NCI-H460 (cell line): ENCODE measurements around the gene MEF2A. TPM values are rescaled to one million over a fixed set of nuclear protein-coding genes. Genes with fewer than 3 reads are reported as not detected.
"Not testable (repeated sequence)": the region's sequence is repeated elsewhere in the genome, so short reads cannot be mapped to it uniquely, and the experiment has no call there.

Experiments
- DNase-seq: peaks from one replicate; pipeline ENCODE4 v3.0.0-alpha.2; 2016; ENCODE audit warnings: low read depth; ENCODE audit errors: extremely low read depth
- polyA plus RNA-seq: library from polyadenylated mRNA; depleted of rRNA; stranded (reverse); fragments of >200 nt; gene quantifications from 2 replicates; pipeline ENCODE4 v1.2.3, GENCODE V29; 2014; cell fraction: nucleus; rRNA removed
- total RNA-seq: library from RNA; depleted of rRNA; stranded (reverse); fragments of >200 nt; shearing (Covaris generic); gene quantifications from 2 replicates; pipeline ENCODE4 v1.2.3, GENCODE V29; 2014; rRNA removed

MEF2A gene
- 14.1 and 15.1 TPM in 2 replicates for total RNA-seq
- polyA plus RNA-seq: 15.3 and 19.3 TPM in 2 replicates

- DNase-seq: peak; percentile 86
Measured at GRCh38 chr15:99565299-99566156, at the start of gene MEF2A. Gene MEF2A (plus strand): TSS chr15:99565984. CDS start chr15:99633120, 67,136 bp downstream.

GRCh38 chr15:99518191-99518590 lies 47.6 kb upstream of the MEF2A start:
- DNase-seq: no peak

DNA sequence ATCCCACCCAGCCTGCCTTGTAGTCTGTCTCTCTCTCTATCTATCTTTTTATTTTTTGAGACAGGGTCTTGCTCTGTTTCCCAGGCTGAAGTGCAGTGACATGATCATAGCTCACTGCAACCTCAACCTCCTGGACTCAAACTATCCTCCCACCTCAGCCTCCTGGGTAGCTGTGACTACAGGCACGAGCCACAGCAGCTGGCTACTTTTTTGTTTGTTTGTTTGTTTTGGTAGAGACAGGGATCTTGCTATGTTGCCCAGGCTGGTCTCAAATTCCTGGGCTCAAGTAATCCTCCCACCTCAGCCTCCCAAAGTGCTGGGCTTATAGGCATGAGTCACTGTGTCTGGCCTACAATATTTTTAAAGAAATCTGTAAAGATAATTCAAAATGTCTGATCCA lies 46.4 kb upstream of the MEF2A start:
- not testable (repeated sequence) for DNase-seq

DNA sequence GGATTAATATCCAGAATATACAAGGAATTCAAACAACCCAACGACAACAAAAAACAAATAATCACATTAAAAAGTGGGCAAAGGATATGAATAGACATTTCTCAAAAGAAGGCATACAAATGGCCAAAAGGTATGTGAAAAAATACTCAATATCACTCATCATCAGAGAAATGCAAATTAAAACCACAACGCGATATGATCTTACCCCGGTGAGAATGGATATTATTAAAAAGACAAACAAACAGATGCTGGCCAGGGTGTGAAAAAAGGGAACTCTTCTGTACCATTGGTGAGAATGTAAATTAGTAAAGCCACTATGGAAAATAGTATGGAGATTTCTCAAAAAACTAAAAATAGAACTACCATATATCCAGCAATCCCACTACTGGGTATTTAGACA lies 43.5 kb upstream of the MEF2A start:
- DNase-seq: no peak

DNA sequence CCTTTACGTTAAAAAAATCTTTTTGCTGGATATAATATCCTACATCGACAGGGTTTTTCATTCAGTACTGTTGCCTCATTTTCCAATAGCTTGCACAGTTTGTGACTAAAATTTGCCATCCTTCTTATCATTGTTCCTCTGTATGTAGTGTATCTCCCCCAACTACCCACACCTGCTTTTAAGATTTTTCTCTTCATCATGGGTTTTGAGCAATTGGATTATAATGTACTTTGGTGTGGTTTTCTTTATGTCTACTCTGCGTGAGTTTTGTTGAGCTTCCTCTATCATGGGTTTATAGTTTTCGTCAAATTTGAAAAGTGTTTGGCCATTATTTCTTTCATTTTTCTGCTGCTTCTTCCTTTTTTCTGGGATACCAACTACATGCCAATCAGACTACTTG lies 39.6 kb upstream of the MEF2A start:
- DNase-seq: no peak

DNA sequence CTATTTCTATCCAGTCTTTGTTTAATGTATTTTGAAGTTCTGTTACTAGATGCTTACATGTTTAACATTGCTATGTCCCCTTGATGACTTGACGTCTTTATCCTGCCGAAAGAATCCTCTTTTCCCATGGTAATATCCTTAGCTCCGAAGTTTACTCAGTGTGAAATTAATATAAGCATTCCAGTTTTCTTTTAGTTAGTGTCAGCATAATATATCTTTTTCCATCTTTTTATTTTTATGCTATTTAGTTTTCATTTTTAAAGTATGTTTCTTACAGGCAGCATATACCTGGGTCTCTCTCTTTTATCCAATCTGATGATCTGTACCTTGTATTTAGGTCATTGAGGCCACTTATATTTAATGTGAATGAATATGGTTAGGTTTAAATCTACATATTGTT lies 39.1 kb upstream of the MEF2A start:
- no peak for DNase-seq

- no peak for DNase-seq
Measured at GRCh38 chr15:99536422-99537040, 29.3 kb upstream of the MEF2A start.

DNA sequence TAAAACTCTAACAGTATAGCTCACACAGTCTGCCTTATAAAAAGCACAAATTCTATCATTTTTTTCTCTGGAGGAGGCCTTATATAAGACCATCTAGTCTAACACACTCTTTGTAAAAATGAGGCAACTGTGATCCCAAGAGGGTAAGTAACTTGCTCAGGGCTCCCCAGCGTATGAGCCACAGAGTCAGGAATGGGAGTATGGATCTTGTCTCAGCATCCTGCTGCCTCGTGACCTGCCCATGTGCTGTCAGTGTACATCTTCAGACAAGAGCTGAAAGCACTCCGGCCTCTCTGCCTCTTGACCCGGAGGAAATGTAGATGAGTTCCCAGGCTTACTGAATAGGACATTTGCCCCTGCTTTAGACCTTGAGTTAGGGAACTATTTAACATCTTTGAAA lies 28.4 kb upstream of the MEF2A start:
- no peak for DNase-seq

- DNase-seq: no peak
Measured at GRCh38 chr15:99538261-99538660, 27.5 kb upstream of the MEF2A start.

GRCh38 chr15:99542828-99543227 lies 23.0 kb upstream of the MEF2A start:
- DNase-seq: no peak

- DNase-seq: no peak
Measured at GRCh38 chr15:99545605-99546004, 20.2 kb upstream of the MEF2A start.

DNA sequence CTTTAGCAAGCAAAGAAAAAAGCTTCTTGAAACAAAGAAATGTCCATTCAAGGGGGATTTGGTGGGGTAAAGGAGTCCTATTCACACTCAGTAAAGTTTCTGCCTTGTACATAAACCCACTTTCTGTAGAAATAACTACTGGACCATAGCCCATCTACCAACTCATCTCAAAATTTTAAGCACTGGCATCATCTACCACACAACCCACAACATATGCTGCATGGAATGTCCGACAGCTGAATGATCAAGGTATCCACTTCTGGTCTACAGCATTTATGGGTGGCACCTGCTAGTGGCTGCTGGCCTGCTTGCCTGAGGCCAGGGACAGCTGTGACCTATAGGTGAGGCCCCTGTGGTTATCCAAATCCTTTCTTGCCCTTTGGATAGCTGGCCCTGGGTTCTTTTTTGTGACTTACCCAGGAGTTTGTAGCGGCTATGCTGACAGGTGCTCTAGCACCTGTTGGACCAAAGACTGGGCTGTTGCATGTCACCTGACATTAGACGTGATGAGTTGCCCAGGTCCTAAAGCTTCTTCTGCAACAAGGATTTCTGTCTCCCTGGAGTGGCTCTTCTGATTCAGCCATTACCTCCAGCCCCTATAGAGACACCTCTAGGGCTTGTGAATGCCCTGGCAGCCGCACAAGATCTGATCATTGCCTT lies 19.2 kb upstream of the MEF2A start:
- no peak for DNase-seq

GRCh38 chr15:99547517-99547916 lies 18.3 kb upstream of the MEF2A start:
- DNase-seq: no peak

DNA sequence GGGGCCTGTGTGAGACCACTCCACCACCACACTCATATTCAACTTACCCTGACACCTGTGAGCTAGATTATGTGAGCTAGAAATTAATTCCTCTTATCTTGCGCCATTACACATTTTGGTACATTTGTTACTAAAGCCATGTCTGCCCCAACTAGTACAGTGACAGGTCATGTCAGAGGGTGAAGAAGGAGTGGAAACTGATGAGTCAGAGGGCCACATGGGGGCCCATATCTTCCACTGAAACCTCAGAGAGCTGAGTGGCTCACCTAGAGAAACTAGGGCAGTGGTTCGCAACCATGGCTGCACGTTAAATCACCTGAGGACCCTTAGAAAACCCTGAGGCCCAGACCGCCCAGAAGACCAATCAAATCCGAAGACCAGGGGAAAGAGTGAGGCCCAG lies 15.7 kb upstream of the MEF2A start:
- no peak for DNase-seq

DNA sequence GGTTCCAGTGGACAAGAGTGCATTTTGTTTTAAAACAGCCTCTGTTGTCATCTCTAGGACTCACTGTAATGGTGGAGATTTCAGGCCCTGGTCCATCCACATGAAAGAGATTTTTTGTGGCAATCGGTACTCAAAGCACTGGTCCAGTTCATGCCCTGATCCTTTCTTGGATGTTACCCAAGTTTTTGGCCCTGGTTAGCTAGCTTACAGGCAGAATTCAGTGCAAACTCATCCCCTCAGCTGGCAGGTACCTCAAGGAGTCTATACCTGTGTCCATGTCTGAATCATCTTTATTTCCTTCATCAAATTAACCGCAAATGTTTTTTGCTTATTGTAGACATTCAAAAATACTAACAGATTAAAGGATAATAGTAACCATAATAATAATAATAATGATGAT lies 13.7 kb upstream of the MEF2A start:
- no peak for DNase-seq

GRCh38 chr15:99554880-99555488 lies 10.8 kb upstream of the MEF2A start:
- DNase-seq: no peak

DNA sequence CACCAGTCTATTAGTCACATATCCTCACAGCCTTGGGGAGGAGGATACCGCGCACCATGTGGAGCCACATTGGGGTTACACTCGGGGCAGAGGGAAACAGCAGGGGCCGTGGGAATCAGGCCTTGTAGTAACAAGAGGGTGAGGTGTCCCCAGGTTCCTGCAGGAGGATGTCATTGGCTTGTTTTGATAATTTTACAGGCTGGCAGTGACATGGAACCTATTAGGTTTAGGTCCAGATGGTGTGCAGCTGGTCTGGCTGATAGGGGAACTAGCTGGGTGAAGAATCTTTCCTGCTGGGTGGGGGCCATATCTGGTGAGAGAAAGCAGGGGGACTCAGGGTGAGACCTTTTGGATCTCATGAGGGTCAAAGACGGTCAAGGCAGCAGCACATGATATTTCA lies 9.8 kb upstream of the MEF2A start:
- DNase-seq: no peak

GRCh38 chr15:99556578-99556977 lies 9.2 kb upstream of the MEF2A start:
- no peak for DNase-seq

- DNase-seq: no peak
Measured at GRCh38 chr15:99558084-99558483, 7.7 kb upstream of the MEF2A start.

DNA sequence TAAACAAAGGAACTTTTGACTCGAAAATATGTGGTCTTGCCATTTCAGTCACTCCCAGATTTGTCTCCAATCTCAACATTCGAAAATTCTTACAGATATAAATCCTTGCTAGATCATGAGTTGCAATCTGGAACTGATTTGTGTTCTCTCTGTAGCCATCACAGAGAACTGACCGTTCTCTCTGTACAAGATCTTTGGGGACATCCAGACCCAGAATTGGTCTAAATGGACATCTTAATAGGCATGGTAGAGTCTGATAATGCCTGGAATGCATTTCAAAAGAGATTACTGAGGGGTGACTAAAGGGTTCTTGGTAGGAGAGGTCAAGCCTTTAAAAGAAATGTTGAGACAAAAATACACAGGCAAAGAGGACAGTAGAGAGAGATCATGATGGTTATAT lies 7.2 kb upstream of the MEF2A start:
- no peak for DNase-seq
